DMS153 treated with DMSO at 0.1 percent for 48 hours (cell line): Measurements from ENCODE around the gene CPZ.

Source experiments
- DNase-seq: peaks from one replicate; lab custom pipeline; 2025; ENCODE audit not compliant: unreplicated experiment; lab: John Stamatoyannopoulos, UW

Gene CPZ

DNA sequence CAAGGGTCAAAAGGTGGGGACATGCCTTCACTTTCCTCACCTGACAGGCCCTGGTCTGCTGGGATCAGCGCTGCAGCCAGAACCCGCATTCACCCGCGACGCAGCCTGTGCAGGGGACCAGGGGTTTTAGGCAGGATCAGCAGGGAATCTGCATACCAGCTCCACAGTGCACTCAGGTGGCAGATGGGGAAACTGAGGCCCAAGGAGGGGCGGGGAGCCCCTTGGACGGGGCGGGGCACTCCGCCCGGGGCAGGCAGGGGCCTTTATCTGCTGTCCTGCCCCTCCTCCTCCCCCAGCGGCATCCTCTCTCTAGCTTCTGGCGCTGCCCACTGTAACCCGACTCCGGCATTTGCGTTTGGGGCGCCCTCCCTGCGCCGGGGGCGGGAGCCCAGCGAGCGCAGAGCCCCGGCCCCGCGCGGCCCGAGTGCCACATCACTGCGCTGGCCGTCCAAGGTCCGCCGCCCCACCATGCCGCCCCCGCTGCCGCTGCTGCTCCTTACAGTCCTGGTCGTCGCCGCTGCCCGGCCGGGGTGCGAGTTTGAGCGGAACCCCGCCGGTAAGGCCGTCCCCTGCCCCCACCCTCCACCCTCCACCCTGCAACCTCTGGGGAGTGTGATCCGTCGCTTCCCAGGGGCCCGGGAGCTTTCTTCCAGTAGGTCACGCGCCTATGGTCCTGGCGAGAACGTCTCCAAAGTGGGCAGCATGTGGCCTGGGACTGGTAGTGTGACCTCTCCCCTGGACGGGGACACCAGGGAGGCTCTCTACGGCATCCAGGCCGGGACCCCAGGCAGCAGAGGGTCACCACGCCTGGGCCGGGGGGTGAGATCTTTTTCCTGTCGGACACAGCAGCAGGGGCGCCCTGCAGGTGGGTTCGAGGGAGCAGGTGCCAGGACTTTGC lies at the start of gene CPZ:
CPZ (plus strand) TSS at position 400 of the 898 bp plus-strand sequence; CDS start at position 469, 69 bp downstream.
- DNase-seq = no peak

DNA sequence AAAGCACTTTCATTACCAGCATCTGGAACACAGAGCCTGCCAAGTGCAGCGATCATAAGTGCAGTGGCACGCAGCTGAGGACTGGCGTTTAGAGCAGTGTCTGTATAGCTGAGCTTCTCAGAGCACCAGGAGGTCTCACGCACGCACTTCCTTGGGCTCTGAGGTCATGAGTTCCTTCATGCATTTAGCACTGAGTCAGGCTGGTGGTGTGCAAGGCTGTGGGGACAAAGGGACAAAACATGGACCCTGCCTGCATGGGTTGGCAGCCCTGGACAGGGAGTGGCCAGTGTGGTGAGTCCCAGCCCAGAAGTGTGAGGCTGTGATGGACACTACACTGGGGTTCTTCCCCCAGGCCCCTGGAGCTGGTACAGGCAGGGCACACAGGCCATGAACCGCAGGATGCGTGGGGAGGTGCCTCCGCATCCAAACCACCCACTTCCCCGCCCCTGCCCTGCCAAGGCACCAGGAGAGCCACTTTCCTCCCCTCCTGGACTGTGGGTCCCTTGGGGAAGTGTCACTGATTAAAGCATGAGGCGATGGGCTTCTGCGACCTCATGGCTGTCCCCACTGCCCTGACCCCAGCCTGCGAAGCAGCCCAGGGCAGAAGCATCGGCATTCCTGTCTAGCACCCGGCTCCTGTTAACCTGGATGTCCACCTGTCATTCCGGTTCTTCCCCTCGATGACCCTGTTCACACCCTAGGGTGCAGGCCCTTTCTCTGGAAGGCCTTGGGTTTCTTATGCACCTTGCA lies 49.6 kb upstream of the CPZ start:
- no peak for DNase-seq

DNA sequence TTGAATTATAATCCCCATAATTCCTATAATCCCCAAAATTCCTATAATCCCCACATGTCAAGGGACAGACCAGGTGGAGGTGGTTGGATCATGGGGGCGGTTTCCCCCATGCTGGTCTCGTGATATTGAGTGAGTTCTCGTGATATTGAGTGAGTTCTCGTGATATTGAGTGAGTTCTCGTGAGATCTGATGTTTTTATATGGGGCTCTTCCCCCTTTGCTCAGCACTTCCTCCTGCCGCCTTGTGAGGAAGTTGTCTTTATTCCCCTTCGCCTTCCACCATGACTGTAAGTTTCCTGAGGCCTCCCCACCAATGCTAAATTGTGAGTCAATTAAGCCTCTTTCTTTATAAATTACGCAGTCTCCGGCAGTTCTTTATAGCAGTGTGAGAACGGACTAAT lies 48.9 kb upstream of the CPZ start:
- DNase-seq = no peak

DNA sequence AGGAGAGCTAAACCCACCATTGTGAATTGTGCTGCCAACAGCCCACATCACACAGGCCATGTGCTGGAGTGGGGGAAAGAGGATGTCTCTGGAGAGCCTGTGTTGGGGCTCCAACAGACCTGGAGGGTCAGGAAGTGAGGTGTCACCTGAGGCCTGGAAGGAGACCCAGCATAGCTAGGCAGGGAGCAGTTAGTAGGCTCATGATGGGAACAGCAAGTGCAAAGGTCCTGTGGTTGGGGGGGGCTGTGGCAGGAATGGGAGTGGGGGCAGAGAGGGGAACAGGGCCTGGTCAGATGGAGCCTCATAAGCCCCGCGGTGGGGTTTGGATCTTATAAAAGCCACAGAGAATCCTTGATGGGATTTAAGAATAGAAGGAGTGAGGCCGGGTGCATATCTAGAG lies 48.3 kb upstream of the CPZ start:
- no peak for DNase-seq

DNA sequence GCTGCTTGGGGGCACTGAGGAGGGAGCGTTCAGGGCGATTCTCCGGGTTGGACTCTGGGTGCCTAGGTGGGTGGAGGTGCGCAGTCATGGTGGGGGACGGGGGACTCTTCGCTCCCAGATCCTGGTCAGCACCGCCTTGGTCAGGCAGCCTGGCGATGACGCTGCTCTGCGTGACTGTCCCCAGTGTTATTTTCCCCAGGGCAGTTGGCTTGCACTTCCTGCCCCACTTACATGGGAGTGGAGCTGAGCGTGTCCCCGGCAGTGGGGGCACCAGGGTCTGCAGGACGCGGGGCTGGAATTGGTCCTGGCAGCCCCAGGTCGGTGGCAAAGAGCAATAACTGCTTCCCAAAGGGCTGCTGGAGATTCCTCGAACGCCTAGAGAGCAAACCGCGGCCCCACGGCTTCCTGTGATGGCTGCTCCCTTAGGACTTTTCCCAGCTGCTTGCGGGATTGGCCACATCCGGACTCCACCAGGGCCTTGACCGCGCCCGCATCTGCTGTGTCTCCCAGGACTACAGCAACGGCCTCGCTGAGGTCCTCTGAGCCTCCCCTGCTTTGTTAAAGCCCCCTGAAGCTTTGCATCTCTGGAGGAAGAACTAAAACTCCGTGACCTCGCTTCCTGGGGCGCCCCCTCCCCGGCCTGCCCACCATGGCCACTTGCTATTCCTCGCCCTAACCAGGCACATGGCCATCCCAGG lies 47.7 kb upstream of the CPZ start:
- DNase-seq = no peak

DNA sequence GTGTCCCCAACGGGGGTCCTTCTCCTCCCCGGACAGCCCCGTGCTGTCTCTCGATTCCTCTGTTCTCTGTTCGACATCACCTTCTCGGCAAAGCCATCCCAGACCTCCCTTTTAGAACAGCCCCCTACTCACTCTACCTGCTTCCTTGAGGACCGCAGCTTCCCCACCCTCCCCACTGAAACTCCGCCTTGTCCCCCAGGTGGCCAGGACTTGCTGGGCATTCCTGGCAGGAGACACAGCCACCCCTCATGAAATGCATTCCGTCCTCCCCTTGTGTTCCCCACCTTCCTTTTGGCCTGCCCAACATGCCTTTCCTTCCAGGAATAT lies 47.2 kb upstream of the CPZ start:
- DNase-seq = no peak

DNA sequence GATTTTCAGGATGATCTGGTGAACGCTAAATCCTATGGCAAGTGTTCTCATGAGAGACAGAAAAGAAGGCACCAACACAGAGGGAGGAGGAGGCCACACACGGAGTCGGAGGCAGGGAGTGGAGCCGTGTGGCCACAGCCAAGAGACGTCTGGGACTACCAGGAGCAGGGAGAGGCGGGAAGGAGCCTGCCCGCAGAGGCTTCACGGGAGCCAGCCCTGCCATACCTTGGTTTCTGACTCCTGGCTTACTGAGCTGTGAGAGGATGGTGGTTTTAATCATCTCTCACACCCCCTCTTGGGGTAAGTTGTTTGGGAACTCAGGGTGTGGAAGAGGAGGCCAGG lies 45.8 kb upstream of the CPZ start:
- DNase-seq = no peak

DNA sequence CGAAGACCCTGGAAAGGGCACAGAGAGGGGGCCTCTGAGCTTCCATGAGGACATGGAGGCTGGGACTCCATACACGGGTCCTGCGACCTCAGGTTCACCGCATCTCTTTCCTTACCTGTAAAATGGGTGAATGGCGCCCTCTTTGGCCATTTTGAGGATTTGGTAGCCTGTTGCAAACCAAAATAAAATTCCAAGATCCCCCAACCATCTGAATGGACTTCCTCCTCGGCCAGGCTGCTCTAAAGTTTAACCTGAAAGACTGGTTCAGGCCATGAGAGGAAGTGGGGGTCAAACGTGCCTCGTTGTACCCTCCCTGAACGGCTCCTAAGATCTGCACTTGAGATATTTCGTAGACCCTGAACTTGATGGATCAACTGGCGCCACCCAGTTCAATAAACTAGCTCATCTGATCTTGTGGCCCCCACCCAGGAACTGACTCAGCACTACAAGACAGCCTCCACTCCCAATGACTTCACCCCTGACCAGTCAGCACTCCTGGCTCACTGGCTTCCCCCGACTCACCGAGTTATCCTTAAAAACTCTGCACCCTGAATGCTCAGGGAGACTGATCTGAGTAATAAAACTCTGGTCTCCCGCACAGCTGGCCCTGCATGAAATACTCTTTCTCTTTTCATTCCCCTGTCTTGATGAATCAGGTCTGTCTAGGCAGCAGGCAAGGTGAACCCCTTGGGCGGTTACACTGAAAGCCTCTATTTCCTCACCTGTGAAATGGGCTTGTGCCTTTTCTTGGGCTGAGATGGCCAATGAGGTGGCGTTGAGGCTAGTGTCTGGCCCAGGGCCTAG lies 45.3 kb upstream of the CPZ start:
- DNase-seq = no peak

DNA sequence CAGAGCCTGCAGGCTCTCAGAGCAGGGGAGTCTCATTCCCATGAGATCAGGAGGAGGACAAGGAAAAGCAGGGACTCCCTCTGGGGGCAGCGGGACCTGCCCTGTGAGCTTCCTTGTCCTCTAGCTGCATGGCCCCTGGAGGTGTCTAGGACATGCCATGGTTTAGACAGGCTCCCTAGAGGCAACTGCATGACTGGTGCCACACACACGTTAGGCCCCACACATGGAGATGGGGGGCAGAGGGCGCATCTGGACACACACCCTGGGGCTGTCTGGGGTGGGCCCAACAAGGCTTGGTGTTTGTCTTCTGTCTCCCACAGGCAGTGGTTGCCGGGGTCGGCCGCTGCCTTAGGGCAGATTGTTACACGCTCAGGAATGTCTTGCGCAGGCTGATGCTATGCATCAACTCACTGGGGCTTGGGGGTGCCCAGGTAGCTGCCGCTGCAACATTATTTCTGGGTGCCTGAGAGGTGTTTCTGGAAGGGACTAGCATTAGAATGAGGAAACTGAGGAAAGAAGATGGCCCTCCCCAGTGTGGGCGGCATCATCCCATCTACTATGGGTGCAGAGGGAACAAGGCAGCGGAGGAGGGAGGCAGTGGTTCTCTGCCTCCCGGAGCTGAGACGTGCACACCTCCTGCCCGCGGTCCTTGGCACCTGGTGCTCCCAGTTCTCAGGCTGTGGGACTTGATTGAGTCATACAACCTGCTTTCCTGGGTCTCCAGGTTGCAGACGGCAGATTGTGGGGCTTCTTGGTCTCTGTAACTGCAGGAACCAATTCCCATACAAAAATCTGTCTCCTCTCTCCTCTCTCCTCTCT lies 44.4 kb upstream of the CPZ start:
- no peak for DNase-seq

DNA sequence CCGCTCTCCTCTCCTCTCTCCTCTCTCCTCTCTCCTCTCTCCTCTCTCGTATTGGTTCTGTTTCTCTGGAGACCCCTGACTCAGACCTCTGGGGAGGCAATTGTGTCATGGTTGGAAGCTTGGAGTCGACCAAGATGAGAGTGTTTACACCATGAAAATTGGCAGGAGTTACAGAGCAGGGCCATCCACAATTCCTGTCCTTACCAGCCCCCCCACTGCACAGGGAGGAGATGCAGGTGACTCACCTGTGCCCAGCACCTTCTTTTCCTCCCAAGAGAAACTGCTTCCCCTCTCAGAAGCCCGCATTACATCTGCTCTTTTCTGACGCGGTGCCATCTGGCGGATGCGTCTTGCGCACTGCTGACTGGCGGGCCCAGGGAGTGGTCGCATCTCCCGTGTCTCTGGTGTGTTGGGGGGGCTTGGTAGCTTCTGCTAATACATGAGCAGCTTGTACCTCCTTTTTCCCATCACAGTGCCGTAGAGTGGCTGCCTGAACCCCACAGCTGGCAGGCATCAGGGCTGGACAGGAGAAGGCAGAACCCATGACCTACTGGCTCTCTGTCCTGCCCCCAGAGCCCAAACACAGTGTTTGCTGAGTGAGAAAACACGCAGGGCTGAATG lies 43.7 kb upstream of the CPZ start:
- DNase-seq = no peak

DNA sequence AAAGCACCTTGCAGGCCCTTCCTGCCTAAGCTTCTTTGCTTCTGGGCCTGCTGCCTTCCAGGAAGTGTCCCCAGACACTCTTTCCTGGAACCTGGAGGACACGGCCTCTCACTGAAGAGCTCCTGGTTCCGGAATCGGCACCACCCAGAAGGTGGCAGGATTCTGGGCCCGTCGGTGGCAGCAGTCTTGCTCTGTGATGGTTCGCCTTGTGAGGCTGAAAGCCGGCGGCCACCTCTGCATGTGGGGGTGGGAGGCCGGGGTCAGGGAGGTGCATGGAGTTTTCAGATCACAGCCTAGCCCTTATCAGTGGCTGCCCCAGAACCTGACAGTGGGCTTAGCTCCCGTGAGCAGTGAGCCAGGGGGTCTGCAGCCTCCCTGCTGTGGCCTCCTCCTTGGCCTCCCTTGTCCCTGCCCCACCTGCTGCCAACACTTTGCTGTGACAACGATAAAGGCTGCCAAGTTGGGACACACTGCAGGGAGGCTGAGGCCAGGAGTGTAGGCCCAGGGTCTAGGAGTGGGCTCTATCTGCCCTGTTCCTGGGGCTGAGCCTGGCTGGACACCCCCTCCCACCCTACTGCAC lies 43.1 kb upstream of the CPZ start:
- no peak for DNase-seq

DNA sequence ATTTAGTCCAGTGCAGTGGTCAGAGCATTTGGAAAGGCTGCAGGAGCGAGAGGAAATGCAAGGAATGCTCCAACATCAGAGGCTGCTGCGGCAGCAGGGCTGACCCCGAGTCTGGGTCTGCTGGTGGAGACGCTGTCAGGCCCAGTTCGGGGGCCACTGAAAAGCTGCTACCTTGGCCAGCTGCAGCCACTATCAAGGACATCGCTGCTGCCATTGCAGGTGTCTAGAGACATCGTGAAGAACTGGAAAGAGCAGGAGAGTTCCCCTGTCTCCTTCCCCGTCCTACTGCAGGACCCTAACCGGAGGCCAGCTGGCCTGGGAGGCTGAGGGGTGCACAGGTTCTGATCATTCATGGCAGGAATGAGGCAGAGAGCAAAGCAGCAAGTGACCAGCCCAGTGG lies 41.9 kb upstream of the CPZ start:
- DNase-seq = no peak

DNA sequence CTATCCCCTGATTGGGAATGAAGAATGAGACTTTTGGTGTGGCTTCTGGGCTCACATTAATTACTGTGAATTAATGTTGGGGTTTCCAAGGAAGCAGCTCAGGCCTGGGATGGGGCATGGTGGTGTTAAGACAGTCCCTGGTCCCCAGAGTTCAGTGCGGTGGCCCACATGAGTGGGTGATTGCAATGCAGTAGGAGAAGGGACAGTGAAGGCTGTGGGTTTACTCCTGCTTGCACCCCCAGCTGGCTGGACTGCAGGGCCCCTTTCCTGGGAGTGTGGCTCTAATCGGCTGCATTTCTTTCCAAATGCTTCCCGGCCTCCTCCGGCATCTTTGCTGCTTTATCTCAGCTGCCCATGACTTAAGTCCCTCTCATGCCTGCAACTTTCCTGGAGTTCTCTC lies 40.5 kb upstream of the CPZ start:
- no peak for DNase-seq

DNA sequence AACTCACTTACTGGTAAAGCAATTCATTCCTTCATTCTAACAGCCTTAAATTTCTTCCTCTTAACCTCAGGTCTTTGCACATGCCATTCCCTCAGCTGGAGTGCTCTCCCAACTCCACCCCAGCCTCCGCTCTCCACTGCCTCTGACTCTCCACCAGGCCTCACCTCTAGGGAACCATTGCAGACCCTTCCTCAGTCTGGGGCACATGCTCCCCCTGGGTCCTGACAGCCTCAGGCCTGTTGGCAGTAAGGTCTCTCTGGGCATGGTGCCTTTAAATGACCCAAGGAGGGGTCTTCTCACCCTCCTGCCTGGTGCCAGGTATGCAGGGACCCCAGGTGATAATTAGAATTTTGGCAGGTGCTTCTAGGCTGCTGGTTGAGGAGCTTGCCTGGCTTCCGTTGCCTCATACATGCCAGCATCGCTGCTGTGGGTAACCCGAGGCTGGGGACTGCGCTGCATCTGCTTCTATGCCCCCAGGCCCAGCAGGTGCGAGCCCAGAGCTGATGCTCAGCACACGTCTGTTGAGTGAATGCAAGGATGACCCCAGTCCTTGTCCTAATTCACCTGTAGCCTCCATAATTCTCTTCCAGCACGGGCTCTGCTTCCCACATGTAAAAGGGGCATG lies 39.9 kb upstream of the CPZ start:
- DNase-seq = no peak

DNA sequence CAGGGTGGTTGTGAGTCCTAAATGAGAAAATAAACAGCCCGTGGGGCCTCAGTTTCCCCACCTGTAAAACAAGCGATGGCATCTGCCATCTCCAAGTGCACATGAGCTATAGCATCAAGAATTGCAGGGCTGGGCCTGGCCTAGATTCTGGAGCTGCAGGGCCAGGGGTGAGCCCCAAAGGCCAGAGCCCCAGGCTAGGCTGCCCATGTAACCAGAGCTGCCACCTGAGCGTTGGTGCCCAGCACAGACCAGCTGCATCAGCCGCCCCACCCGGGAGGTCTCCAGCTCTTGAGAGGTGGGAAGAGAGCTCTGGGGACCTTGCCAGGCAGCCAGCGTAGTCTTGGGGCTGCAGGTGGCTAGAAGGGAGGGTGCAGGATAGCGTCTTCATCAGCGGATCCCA lies 39.3 kb upstream of the CPZ start:
- no peak for DNase-seq

DNA sequence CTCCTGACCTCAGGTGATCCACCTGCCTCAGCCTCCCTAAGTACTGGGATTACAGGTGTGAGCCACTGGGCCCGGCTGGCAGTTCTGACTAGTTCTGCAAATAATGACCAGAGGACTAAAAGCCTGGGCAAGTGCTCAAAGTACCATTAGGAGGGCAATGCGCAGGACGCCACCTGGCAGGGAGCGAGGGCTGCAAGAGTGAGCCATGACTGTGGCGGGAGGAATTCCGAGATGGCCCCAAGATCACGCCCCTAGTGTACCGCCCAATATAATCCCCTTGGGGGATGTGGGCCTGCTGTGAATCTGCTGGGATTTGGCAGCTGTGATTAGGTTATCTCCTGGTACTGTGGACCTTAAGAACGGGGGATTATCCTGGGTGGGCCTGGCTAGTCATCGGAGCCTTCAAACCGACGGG lies 38.6 kb upstream of the CPZ start:
- DNase-seq = no peak

DNA sequence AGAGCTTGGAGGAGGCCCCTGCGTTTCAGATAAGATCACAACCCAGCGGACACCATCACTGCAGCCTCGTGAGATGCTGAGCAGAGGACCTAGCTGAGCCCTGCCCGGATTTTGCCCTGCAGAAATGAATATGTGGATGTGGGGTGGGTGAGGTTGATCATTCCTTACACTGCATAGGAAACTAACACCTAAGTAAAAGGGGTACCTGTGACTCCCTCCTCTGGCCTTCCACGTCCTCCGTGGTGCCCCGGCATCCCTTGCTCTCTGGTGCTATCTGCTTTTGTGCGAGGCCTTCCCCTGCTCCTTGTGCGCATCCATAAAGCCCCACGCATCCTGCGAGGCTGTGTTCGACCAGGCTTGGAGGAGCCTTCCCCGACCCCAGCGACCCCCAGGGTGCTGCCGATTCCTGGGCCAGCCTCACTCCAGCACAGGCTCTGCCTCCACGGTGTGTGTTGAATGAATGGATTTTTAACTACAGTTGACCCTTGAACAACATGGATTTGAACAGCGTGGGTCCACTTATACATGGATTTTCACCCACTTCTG lies 37.9 kb upstream of the CPZ start:
- no peak for DNase-seq

DNA sequence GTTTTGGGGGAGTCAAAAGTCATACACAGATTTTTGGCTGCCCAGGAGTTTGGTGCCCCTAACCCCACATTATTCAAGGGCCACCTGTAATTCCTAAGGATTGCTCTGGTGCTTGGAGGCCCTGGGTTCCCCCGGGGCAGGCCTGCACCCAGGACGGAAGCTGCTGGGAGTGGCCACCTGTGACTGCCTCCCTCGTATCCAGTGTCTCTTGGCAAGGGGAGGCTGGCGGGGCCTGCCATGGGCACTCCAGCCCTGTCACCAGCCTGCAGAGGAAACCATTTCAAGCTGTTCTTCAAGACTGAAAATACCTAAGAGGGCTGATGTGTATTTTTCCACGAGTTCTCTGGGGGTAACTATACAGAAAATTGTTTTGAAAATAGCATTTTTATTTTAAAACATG lies 36.8 kb upstream of the CPZ start:
- no peak for DNase-seq
